DOHH2 (cell line): Measurements from ENCODE around the gene TSPAN32.

Source experiments
- CTCF ChIP-seq: fragments of 200-600 bp; sonication (generic); IDR thresholded peaks from one replicate; pipeline ENCODE4 v1.5.1; 2014; ENCODE audit warnings: antibody characterized with exemption, mild to moderate bottlenecking, low read depth, low read length; ENCODE audit not compliant: poor library complexity, severe bottlenecking
- EZH2phosphoT487 ChIP-seq: fragments of 200-600 bp; sonication (generic); IDR thresholded peaks from 2 replicates; pipeline ENCODE4 v1.6.1; 2017; ENCODE audit warnings: borderline replicate concordance, mild to moderate bottlenecking, antibody characterized with exemption, low read length, moderate library complexity, mixed read lengths

GRCh38 chr11:2367266-2368160 is 65.7 kb downstream of the TSPAN32 start:
- TF ChIP-seq CTCF (no peak), EZH2phosphoT487 (no peak)
